Thoracic aorta (tissue), 2 donors: ENCODE results near the gene EVI5L. TPM values are rescaled to one million over a fixed set of nuclear protein-coding genes. Genes with fewer than 3 reads are reported as not detected.

Experiments used
- ATAC-seq: fragments of 150-250 bp; one replicate; pipeline ENCODE4 v1.8.0; 2017; ENCODE audit warnings: low read depth; ENCODE audit not compliant: insufficient number of reproducible peaks, low FRiP score
- DNase-seq: peaks from one replicate; pipeline ENCODE4 v3.0.0-alpha.2; 2020; ENCODE audit warnings: low spot score
- H3K27ac ChIP-seq, 2 donors: fragments of 200-600 bp; sonication (generic); 1 replicate in 1 of 2; 2 replicates in 1 of 2; pipeline ENCODE4 v1.5.1; 2016; ENCODE audit warnings: mild to moderate bottlenecking in 2 of 2, moderate library complexity in 2 of 2
- H3K27me3 ChIP-seq: fragments of 200-600 bp; sonication (generic); replicated peaks from 2 replicates; pipeline ENCODE4 v1.6.0; 2016; ENCODE audit warnings: mild to moderate bottlenecking; ENCODE audit not compliant: insufficient read depth
- H3K36me3 ChIP-seq: fragments of 200-600 bp; sonication (generic); one replicate; pipeline ENCODE4 v1.5.1; 2016
- H3K4me1 ChIP-seq, 2 donors: fragments of 200-600 bp; sonication (generic); 1 replicate in 1 of 2; 2 replicates in 1 of 2; pipeline versions ENCODE4 v1.5.1 to v1.6.0; 2016; ENCODE audit warnings: low read depth in 2 of 2, mild to moderate bottlenecking in 1 of 2; ENCODE audit not compliant: control insufficient read depth in 1 of 2
- H3K4me3 ChIP-seq: fragments of 200-600 bp; sonication (generic); 2 replicates; pipeline ENCODE4 v1.5.1; 2016; ENCODE audit warnings: mild to moderate bottlenecking
- H3K9me3 ChIP-seq: fragments of 200-600 bp; sonication (generic); 2 replicates; pipeline ENCODE4 v1.5.1; 2016
- CTCF ChIP-seq: fragments of 200-600 bp; sonication (generic); IDR thresholded peaks from one replicate; pipeline ENCODE4 v1.5.1; 2019; ENCODE audit warnings: antibody characterized with exemption
- total RNA-seq, 2 donors: library from RNA; depleted of rRNA; stranded (reverse); fragments of >200 nt; gene quantifications; one replicate each; pipeline versions ENCODE4 v1.1.0 to v1.2.3, GENCODE V29; 2016

The EVI5L gene
- total RNA-seq, result 10 to 100 TPM; 12.1 to 16.8 TPM

DNA sequence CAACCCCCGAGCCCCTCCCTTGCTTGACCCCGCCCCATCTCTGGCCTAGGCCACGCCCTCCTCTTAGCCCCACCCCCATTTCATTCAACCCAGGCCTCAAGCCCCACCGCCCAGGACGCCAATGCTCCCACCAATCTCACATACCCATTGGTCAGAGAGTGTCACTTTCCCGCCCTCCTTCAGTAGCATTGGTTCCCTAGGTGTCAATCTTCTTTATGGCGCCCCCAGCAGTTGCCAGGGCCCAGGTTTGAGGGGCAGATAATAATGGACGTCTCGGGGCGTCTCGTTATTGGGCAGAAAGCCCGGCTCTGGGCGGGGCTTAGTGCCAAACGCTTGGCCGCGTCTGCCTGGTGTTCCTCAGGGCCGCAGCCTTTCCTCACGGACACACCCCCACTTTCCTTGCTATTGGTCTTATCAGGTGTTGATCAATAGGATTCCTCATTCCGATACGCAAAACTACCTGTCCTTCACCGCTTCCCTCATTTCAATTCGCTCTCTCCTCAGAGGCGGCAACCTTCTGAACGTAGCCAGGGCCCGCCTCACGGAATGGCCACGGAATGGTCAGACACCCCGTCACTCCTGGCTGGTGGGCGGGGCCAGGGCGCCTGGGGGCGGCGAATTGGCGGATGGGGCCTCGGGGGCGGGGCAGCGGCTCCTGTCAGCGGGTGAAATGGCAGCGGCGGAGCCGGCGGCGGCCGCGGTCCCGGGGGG, at the start of gene EVI5L:
Gene EVI5L, plus strand, starts transcription at position 658 of the 711 bp plus-strand sequence. CDS start 16,325 bp downstream, outside the sequence.
- Histone ChIP-seq H3K4me3 (peak within 1 kb of the TSS; percentile 84), H3K27me3 (no peaks in the 10 kb centered on the region), H3K36me3 (no peaks in the 10 kb centered on the region), H3K27ac (no peak within 1 kb of the TSS), H3K4me1 (peaks cover 3 to 22% of the 10 kb centered on the region in 2 donors), H3K9me3 (no peaks in the 10 kb centered on the region)
- peak; percentile 95 for ATAC-seq
- DNase-seq, result peak; percentile 93
- TF ChIP-seq CTCF, result no peak

DNA sequence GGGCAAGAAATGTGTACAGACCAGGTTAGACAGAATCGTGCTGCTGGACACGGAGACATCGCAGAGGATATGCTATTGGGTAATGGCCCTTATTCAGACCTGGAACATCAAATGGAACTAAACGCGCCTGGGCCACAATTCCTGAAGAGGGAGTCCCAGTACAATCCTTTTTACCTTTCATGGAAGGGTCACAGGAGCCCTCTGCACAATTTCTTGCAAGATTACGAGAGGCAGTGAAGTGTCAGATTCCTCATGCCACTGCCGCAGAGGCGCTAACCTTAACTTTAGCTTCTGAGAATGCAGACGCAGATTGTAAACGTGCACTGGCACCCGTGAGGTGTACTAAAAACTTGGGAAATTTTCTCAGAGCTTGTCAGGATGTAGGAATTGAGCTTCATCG, 48.9 kb upstream of the EVI5L start:
- Histone ChIP-seq H3K9me3 (no peaks in the 10 kb centered on the region), H3K27me3 (no peaks in the 10 kb centered on the region), H3K36me3 (no peaks in the 10 kb centered on the region), H3K4me3 (no peak overlapping the region), H3K27ac (no peak overlapping the region), H3K4me1 (no peaks in the 10 kb centered on the region)
- DNase-seq (no peak), ATAC-seq (no peak)
- TF ChIP-seq CTCF, result no peak

DNA sequence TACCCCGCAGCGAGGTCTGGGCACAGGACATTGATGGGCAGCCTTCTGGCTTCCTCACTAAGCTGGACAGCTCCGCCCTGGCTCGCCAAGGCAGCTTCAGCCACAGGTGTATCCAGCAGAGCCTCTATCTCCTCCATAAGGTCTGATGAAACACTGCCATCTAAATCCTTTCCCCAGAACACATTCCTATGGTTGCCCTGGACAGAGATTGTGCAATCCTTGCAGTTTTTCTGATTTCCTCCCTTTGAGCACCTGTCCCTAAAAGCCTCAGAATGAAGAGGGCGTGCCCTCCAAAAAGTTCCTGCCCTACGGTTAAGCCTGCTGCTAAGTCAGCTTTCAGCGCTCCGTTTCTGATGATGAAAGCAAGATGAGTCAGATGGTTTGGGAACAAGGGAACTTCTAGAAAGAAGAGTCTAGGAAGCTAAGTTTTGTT, 46.0 kb upstream of the EVI5L start:
- Histone ChIP-seq H3K27me3 (no peaks in the 10 kb centered on the region), H3K36me3 (no peaks in the 10 kb centered on the region), H3K9me3 (no peaks in the 10 kb centered on the region), H3K27ac (no peak overlapping the region), H3K4me1 (no peaks in the 10 kb centered on the region), H3K4me3 (no peak overlapping the region)
- DNase-seq, result no peak
- peak; percentile 36 for ATAC-seq
- TF ChIP-seq CTCF, result no peak

DNA sequence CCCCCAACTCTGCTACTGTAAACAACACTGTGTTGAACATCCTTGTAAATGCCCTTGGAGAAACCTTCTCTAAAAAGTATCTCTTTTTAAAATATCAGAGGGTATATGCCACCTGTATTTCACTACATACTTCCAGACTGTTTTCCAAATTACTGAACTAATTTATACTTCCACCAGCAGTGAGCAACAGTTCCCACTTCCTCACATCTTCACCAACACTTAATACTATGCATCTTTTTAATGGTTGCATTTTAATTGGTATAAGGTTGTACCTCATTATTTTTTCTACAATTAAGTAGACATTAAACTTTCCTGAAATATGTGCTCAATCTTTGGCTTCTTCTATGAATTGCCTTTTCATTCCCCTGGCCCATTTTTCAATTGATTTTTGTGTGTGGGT, 45.2 kb upstream of the EVI5L start:
- Histone ChIP-seq H3K27me3 (no peaks in the 10 kb centered on the region), H3K36me3 (no peaks in the 10 kb centered on the region), H3K4me3 (no peak overlapping the region), H3K4me1 (no peaks in the 10 kb centered on the region), H3K27ac (no peak overlapping the region), H3K9me3 (no peaks in the 10 kb centered on the region)
- no peak for TF ChIP-seq CTCF
- ATAC-seq (no peak), DNase-seq (no peak)

- Histone ChIP-seq H3K27ac (no peak overlapping the region), H3K36me3 (no peaks in the 10 kb centered on the region), H3K27me3 (no peaks in the 10 kb centered on the region), H3K9me3 (no peaks in the 10 kb centered on the region), H3K4me1 (no peaks in the 10 kb centered on the region), H3K4me3 (peak overlapping the region; percentile 21)
- ATAC-seq (no peak), DNase-seq (no peak)
- TF ChIP-seq CTCF, result no peak
Measured at GRCh38 chr19:7787141-7787540, 42.9 kb upstream of the EVI5L start.
